ENCODE results near the gene CMIP.

The CMIP gene

GRCh38 chr16:81720973-81721906 lies 276.6 kb downstream of the CMIP start:
- H3K36me3 ChIP-seq (ENCODE audit: control insufficient read depth, insufficient read depth, low read length) = no peaks in the 10 kb centered on the region
- TF ChIP-seq, protein P1, sequence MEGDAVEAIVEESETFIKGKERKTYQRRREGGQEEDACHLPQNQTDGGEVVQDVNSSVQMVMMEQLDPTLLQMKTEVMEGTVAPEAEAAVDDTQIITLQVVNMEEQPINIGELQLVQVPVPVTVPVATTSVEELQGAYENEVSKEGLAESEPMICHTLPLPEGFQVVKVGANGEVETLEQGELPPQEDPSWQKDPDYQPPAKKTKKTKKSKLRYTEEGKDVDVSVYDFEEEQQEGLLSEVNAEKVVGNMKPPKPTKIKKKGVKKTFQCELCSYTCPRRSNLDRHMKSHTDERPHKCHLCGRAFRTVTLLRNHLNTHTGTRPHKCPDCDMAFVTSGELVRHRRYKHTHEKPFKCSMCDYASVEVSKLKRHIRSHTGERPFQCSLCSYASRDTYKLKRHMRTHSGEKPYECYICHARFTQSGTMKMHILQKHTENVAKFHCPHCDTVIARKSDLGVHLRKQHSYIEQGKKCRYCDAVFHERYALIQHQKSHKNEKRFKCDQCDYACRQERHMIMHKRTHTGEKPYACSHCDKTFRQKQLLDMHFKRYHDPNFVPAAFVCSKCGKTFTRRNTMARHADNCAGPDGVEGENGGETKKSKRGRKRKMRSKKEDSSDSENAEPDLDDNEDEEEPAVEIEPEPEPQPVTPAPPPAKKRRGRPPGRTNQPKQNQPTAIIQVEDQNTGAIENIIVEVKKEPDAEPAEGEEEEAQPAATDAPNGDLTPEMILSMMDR (IDR thresholded peaks at IDR 0.05; ENCODE audit: insufficient read depth, low read length, poor library complexity, severe bottlenecking) = no peak

GRCh38 chr16:81723098-81723723 lies 278.6 kb downstream of the CMIP start:
- Histone ChIP-seq H3K27me3 (replicated peaks; ENCODE audit: control insufficient read depth, insufficient read depth, low read length) (no peaks in the 10 kb centered on the region), H3K36me3 (ENCODE audit: control insufficient read depth, insufficient read depth, low read length) (no peaks in the 10 kb centered on the region), H3K4me3 (replicated peaks; ENCODE audit: low read depth, low read length) (no peak overlapping the region)
- DNase-seq (ENCODE audit: extremely low read depth, insufficient read length) = peak; percentile 58
- TF ChIP-seq, protein P1 (IDR thresholded peaks at IDR 0.05; ENCODE audit: insufficient read depth, low read length, poor library complexity, severe bottlenecking) = peak; percentile 48

More at GRCh38 chr16:81720973-81721906, 276.6 kb downstream of the CMIP start:
- H3K4me3 ChIP-seq (replicated peaks; ENCODE audit: low read depth, low read length) = no peak overlapping the region
- no peak for DNase-seq (ENCODE audit: extremely low read depth, insufficient read length)
- H3K27me3 ChIP-seq (replicated peaks; ENCODE audit: control insufficient read depth, insufficient read depth, low read length) = no peaks in the 10 kb centered on the region

DNA sequence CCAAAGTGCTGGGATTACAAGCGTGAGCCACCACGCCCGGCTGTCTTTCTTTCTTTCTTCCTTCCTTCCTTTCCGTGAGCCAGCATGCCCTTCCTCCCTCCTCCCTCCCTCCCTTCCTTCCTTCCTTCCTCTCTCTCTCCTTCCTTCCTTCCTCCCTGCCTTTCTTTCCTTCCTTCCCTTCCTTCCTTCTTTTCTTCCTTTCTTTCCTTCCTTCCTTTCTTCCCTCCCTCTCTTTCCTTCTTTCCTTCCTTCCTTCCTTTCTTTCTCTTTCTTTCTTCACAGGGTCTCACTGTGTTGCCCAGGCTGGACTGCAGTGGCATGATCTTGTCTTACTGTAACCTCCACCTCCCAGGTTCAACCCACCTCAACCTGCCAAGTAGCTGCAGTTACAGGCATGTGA lies 283.8 kb downstream of the CMIP start:
- no peaks in the 10 kb centered on the region for H3K27me3 ChIP-seq (replicated peaks; ENCODE audit: control insufficient read depth, insufficient read depth, low read length)
- no peaks in the 10 kb centered on the region for H3K36me3 ChIP-seq (ENCODE audit: control insufficient read depth, insufficient read depth, low read length)
- no peak for DNase-seq (ENCODE audit: extremely low read depth, insufficient read length)
- TF ChIP-seq, protein P1 (IDR thresholded peaks at IDR 0.05; ENCODE audit: insufficient read depth, low read length, poor library complexity, severe bottlenecking) = no peak
- no peak overlapping the region for H3K4me3 ChIP-seq (replicated peaks; ENCODE audit: low read depth, low read length)

DNA sequence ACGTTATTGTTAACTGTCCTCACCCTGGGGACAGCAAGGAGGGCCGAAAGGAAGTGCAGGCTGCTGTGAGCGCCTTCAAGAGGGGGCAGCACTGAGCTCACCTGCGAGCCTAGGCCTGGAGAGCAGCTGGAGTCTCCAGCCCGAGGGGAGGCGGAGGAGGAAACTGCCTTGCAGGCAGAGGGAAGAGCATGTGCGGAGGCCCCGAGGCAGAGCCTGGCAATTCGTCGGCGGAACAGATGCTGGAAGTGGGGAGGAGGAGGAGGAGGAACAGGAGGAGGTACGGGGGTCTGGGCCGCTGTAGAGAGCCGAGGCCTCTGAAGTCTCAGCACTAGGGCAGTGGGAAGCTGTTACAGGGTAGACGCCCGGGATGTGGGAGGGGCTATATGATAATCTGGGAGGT lies 284.8 kb downstream of the CMIP start:
- TF ChIP-seq, protein P1 (IDR thresholded peaks at IDR 0.05; ENCODE audit: insufficient read depth, low read length, poor library complexity, severe bottlenecking) = no peak
- H3K4me3 ChIP-seq (replicated peaks; ENCODE audit: low read depth, low read length) = no peak overlapping the region
- no peak for DNase-seq (ENCODE audit: extremely low read depth, insufficient read length)

GRCh38 chr16:81730090-81731051 lies 285.8 kb downstream of the CMIP start:
- TF ChIP-seq, protein P1 (IDR thresholded peaks at IDR 0.05; ENCODE audit: insufficient read depth, low read length, poor library complexity, severe bottlenecking) = peak; percentile 80
- peak overlapping the region; percentile 48 for H3K4me3 ChIP-seq (replicated peaks; ENCODE audit: low read depth, low read length)
- H3K36me3 ChIP-seq (ENCODE audit: control insufficient read depth, insufficient read depth, low read length) = no peaks in the 10 kb centered on the region
- H3K27me3 ChIP-seq (replicated peaks; ENCODE audit: control insufficient read depth, insufficient read depth, low read length) = no peaks in the 10 kb centered on the region
- peak; percentile 83 for DNase-seq (ENCODE audit: extremely low read depth, insufficient read length)

More for the DNA sequence above, 284.8 kb downstream of the CMIP start:
- Histone ChIP-seq H3K27me3 (replicated peaks; ENCODE audit: control insufficient read depth, insufficient read depth, low read length) (no peaks in the 10 kb centered on the region), H3K36me3 (ENCODE audit: control insufficient read depth, insufficient read depth, low read length) (no peaks in the 10 kb centered on the region)

Measured in GM06990 (cell line).